Heart right ventricle (tissue), 16 donors: ENCODE data around the gene NPR3. TPM values are rescaled to one million over a fixed set of nuclear protein-coding genes. Genes with fewer than 3 reads are reported as not detected.

ENCODE experiments used
- ATAC-seq, 8 donors: fragments of 200-7000 bp; cut with Tn5 transposase; one replicate each; pipeline ENCODE4 v1.9.1; 2020; ENCODE audit warnings: mild to moderate bottlenecking in 8 of 8, moderate library complexity in 8 of 8, moderate number of reproducible peaks in 1 of 8
- DNase-seq, 2 donors: peaks; one replicate each; pipeline ENCODE4 v3.0.0-alpha.2; 2020
- H3K27ac ChIP-seq, 10 donors: fragments of 200-600 bp; sonication (generic) in 2 of 10; one replicate each; pipeline versions ENCODE4 v1.5.0 to v1.8.0; 2020 to 2022; ENCODE audit warnings: mild to moderate bottlenecking in 3 of 10
- H3K27me3 ChIP-seq, 7 donors: fragments of 200-600 bp; one replicate each; pipeline ENCODE4 v1.8.0; 2021 to 2022; ENCODE audit warnings: mild to moderate bottlenecking in 2 of 7
- H3K36me3 ChIP-seq, 9 donors: fragments of 200-600 bp; sonication (generic) in 1 of 9; one replicate each; pipeline versions ENCODE4 v1.5.0 to v1.8.0; 2020 to 2022; ENCODE audit warnings: mild to moderate bottlenecking in 2 of 9
- H3K4me1 ChIP-seq, 9 donors: fragments of 200-600 bp; sonication (generic) in 1 of 9; one replicate each; pipeline versions ENCODE4 v1.5.0 to v1.8.0; 2020 to 2022; ENCODE audit warnings: mild to moderate bottlenecking in 4 of 9
- H3K4me3 ChIP-seq, 10 donors: fragments of 200-600 bp; sonication (generic) in 2 of 10; one replicate each; pipeline versions ENCODE4 v1.5.0 to v1.8.0; 2020 to 2022; ENCODE audit warnings: mild to moderate bottlenecking in 7 of 10, moderate library complexity in 2 of 10
- H3K9me3 ChIP-seq, 11 donors: fragments of 200-600 bp in 10 of 11; sonication (generic) in 2 of 11; one replicate each; pipeline versions ENCODE4 v1.5.0 to v1.8.0; 2013 to 2022; ENCODE audit warnings: mild to moderate bottlenecking in 2 of 11, control low read depth in 1 of 11, moderate library complexity in 1 of 11
- CTCF ChIP-seq, 9 donors: fragments of 200-600 bp; sonication (generic) in 2 of 9; IDR thresholded peaks; one replicate each; pipeline versions ENCODE4 v1.5.0 to v1.8.0; 2021 to 2022; ENCODE audit warnings: antibody characterized with exemption in 9 of 9, mild to moderate bottlenecking in 5 of 9, moderate library complexity in 1 of 9
- WGBS, 2 donors: extraction: QIAGEN DNeasy Blood & Tissue Kit; methylation state at CpG; one replicate each; pipeline ENCODE4 v1.1.7; 2013; ENCODE audit warnings: inconsistent platforms in 1 of 2; 5-methylcytosine and 5-hydroxymethylcytosine counted together
- intact Hi-C, 10 donors: fragments of 100-400 bp; cut with DNase I; formaldehyde crosslinking; loops; one replicate each; pipeline versions ENCODE4 v1.11.1 to v1.14.2; 2022
- polyA plus RNA-seq, 2 donors: library from polyadenylated mRNA; stranded (reverse); fragments of 200-250 nt; gene quantifications; one replicate each; pipeline ENCODE4 v1.2.3, GENCODE V29; 2013
- total RNA-seq, 10 donors: library from RNA; stranded (reverse); fragmentation: NEBNext Ultra II Directional in 3 of 10; extraction: Animal tissue kit (Norgen Biotek cat#: 25700) in 3 of 10; gene quantifications; one replicate each; pipeline versions ENCODE4 v1.2.1 to v1.2.4, GENCODE V29; 2021 to 2023
- donor health status: Arrhythmogenic right ventricular cardiomyopathy.
- donor health status: ischemic (EF 13 %, LVEDD 7.1; RV severe dilation, severe dysfunction).
- donor health status: healthy with polysubstance abuse.
- donor health status: DM: no; HTN: yes; CAD: no.
- donor health status: DM: no; HTN: no; CAD: no.
- donor health status: ischemic (EF 25% LVEDD 6.9; RV normal size, moderate dysfunction).
- donor health status: ischemic (EF 25% LVEDD 5.7; RV mildly dilated, moderate dysfunction).
- donor health status: healthy.
- donor health status: DM: yes; HTN: yes; CAD: no.
- donor health status: Ischemic cardiomyopathy.
- donor health status: ischemic (EF 35%, LVEDD 5.7; RV mildly dilated, moderate dysfunction).
- donor health status: nonischemic (EF 11% LVEDD 7.7; RV severe dilation, severe dysfunction).
- donor health status: DM: yes; HTN: yes; CAD: no.
- donor health status: PGD.
- donor health status: ischemic (EF 29% LVEDD 5.4; RV normal size, mild dysfunction).
- donor health status: nonischemic (EF 23%, LVEDD 6.1; RV moderate dilation, normal function).

NPR3 gene
- total and polyA plus RNA-seq, 12 donors = 6.0 to 135 (median 32.3) TPM

GRCh38 chr5:32680183-32680582 is 30.9 kb upstream of the NPR3 start:
- intact Hi-C loops = no loop called here
- no peak for TF ChIP-seq CTCF (IDR thresholded peaks at IDR 0.05)
- no peak for DNase-seq
- Histone ChIP-seq H3K27me3 (no peaks in the 10 kb centered on the region), H3K9me3 (peaks cover 0 to 28% (median 3%) of the 10 kb centered on the region in 11 donors), H3K27ac (no peak overlapping the region), H3K4me1 (peaks cover 0 to 4% (median 0%) of the 10 kb centered on the region in 9 donors), H3K4me3 (no peak overlapping the region), H3K36me3 (no peaks in the 10 kb centered on the region)
- WGBS, 2 donors = 69 to 71% methylated on average over 2 of the region's 2 CpGs
- ATAC-seq = no peak

- 18 to 20% methylated on average over 2 of the region's 2 CpGs for WGBS, 2 donors
- Histone ChIP-seq H3K9me3 (peaks cover 0 to 30% (median 3%) of the 10 kb centered on the region in 11 donors), H3K27ac (no peak overlapping the region), H3K4me1 (peaks cover 0 to 15% (median 11%) of the 10 kb centered on the region in 9 donors), H3K4me3 (no peak overlapping the region), H3K36me3 (no peaks in the 10 kb centered on the region), H3K27me3 (no peaks in the 10 kb centered on the region)
- DNase-seq (no peak), ATAC-seq (no peak)
- TF ChIP-seq CTCF (IDR thresholded peaks at IDR 0.05) = no peak
- intact Hi-C loops = no loop called here
Observed at GRCh38 chr5:32683125-32683524, 28.0 kb upstream of the NPR3 start.

GRCh38 chr5:32684260-32684659 is 26.9 kb upstream of the NPR3 start:
- H3K9me3 ChIP-seq = peaks cover 0 to 27% (median 3%) of the 10 kb centered on the region in 11 donors
- intact Hi-C loops = no loop called here
- no peak overlapping the region for H3K4me3 ChIP-seq
- 89 to 98% methylated on average over 1 of the region's 1 CpG for WGBS, 2 donors
- DNase-seq = no peak
- no peak for TF ChIP-seq CTCF (IDR thresholded peaks at IDR 0.05)
- H3K27ac ChIP-seq = no peak overlapping the region
- no peaks in the 10 kb centered on the region for H3K27me3 ChIP-seq
- H3K4me1 ChIP-seq = peaks cover 0 to 16% (median 11%) of the 10 kb centered on the region in 9 donors
- no peak for ATAC-seq
- no peaks in the 10 kb centered on the region for H3K36me3 ChIP-seq

GRCh38 chr5:32686799-32687498 is 24.2 kb upstream of the NPR3 start:
- Histone ChIP-seq H3K4me1 (peaks cover 0 to 18% (median 7%) of the 10 kb centered on the region in 9 donors), H3K4me3 (no peak overlapping the region), H3K36me3 (no peaks in the 10 kb centered on the region), H3K27ac (peak overlapping the region in 4 of 10 donors; percentile 45 to 69 (median 63)), H3K9me3 (peaks cover 0 to 27% (median 3%) of the 10 kb centered on the region in 11 donors), H3K27me3 (no peaks in the 10 kb centered on the region)
- no peak for ATAC-seq
- intact Hi-C loops = no loop called here
- 33 to 41% methylated on average over 2 of the region's 2 CpGs for WGBS, 2 donors
- TF ChIP-seq CTCF (IDR thresholded peaks at IDR 0.05) = no peak
- no peak for DNase-seq
